SH-SY5Y (cell line): ENCODE results near the gene UBAC2.

ENCODE experiments used
- GATA2 ChIP-seq: IDR thresholded peaks from 2 replicates; pipeline ENCODE4 v1.6.1; 2011; ENCODE audit warnings: mild to moderate bottlenecking, low read depth, low read length
- GATA3 ChIP-seq: IDR thresholded peaks from 2 replicates; pipeline ENCODE4 v1.6.1; 2011; ENCODE audit warnings: low read depth, mild to moderate bottlenecking, low read length, moderate library complexity

GRCh38 chr13:99429670-99430069 is 229.0 kb downstream of the UBAC2 start:
- TF ChIP-seq GATA2 (no peak), GATA3 (no peak)
